Activated CD4-positive, alpha-beta T cell treated with anti-CD3 and anti-CD28 coated beads for 48 hours (primary cell): Measurements from ENCODE around the gene TKT.

Experiments used
- DNase-seq: peaks from one replicate; pipeline ENCODE4 v3.0.0-alpha.2; 2020

Gene TKT

GRCh38 chr3:53195602-53196574 is 59.9 kb downstream of the TKT start:
- DNase-seq: peak; percentile 72

- DNase-seq: no peak
Measured at GRCh38 chr3:53195066-53195450, 60.8 kb downstream of the TKT start.

GRCh38 chr3:53194210-53195065 is 61.4 kb downstream of the TKT start:
- DNase-seq: no peak

- DNase-seq: no peak
Measured at GRCh38 chr3:53193466-53194209, 62.2 kb downstream of the TKT start.

GRCh38 chr3:53192608-53193007 is 63.2 kb downstream of the TKT start:
- DNase-seq: no peak

- no peak for DNase-seq
Measured at GRCh38 chr3:53191836-53192480, 63.9 kb downstream of the TKT start.

GRCh38 chr3:53190659-53191058 is 65.2 kb downstream of the TKT start:
- DNase-seq: no peak

- no peak for DNase-seq
Measured at GRCh38 chr3:53189276-53189675, 66.5 kb downstream of the TKT start.

- no peak for DNase-seq
Measured at GRCh38 chr3:53188720-53189119, 67.1 kb downstream of the TKT start.

- DNase-seq: no peak
Measured at GRCh38 chr3:53188136-53188685, 67.6 kb downstream of the TKT start.

GRCh38 chr3:53187430-53187829 is 68.4 kb downstream of the TKT start:
- DNase-seq: no peak

GRCh38 chr3:53186726-53187125 is 69.1 kb downstream of the TKT start:
- no peak for DNase-seq

- DNase-seq: no peak
Measured at GRCh38 chr3:53185761-53186465, 69.9 kb downstream of the TKT start.

GRCh38 chr3:53184701-53185100 is 71.1 kb downstream of the TKT start:
- DNase-seq: no peak

GRCh38 chr3:53183514-53183913 is 72.3 kb downstream of the TKT start:
- no peak for DNase-seq

GRCh38 chr3:53182764-53183355 is 73.0 kb downstream of the TKT start:
- DNase-seq: no peak

GRCh38 chr3:53181528-53181927 is 74.3 kb downstream of the TKT start:
- no peak for DNase-seq

- DNase-seq: no peak
Measured at GRCh38 chr3:53181024-53181371, 74.8 kb downstream of the TKT start.

GRCh38 chr3:53180305-53181023 is 75.4 kb downstream of the TKT start:
- no peak for DNase-seq

- DNase-seq: no peak
Measured at GRCh38 chr3:53179580-53179979, 76.2 kb downstream of the TKT start.

- no peak for DNase-seq
Measured at GRCh38 chr3:53178246-53178645, 77.6 kb downstream of the TKT start.
